NCI-H226 (cell line): ENCODE measurements around the gene UBE2Q1.
"Not testable (repeated sequence)": the region's sequence is repeated elsewhere in the genome, so short reads cannot be mapped to it uniquely, and the experiment has no call there.

Source experiments
- DNase-seq: peaks from one replicate; pipeline ENCODE4 v3.0.0-alpha.2; 2015

UBE2Q1 gene

GRCh38 chr1:154549202-154549770, 9.2 kb downstream of the UBE2Q1 start:
- DNase-seq, result no peak

GRCh38 chr1:154548028-154548427, 10.4 kb downstream of the UBE2Q1 start:
- DNase-seq, result no peak

GRCh38 chr1:154547105-154547732, 11.2 kb downstream of the UBE2Q1 start:
- no peak for DNase-seq

- DNase-seq, result peak; percentile 53
These were observed 12.0 kb downstream of the UBE2Q1 start for GRCh38 chr1:154546264-154547063.

GRCh38 chr1:154541231-154541630, 17.2 kb downstream of the UBE2Q1 start:
- no peak for DNase-seq

- DNase-seq, result no peak
These were observed 18.7 kb downstream of the UBE2Q1 start for GRCh38 chr1:154539486-154540483.

GRCh38 chr1:154536570-154536969, 21.9 kb downstream of the UBE2Q1 start:
- no peak for DNase-seq

- DNase-seq, result peak; percentile 24
These were observed 24.3 kb downstream of the UBE2Q1 start for GRCh38 chr1:154533952-154534844.

GRCh38 chr1:154531950-154532349, 26.5 kb downstream of the UBE2Q1 start:
- DNase-seq, result not testable (repeated sequence)

- no peak for DNase-seq
These were observed 29.2 kb downstream of the UBE2Q1 start for GRCh38 chr1:154529308-154529707.

GRCh38 chr1:154527192-154527591, 31.3 kb downstream of the UBE2Q1 start:
- no peak for DNase-seq

- DNase-seq, result no peak
These were observed 33.6 kb downstream of the UBE2Q1 start for GRCh38 chr1:154524881-154525280.

GRCh38 chr1:154521695-154522094, 36.8 kb downstream of the UBE2Q1 start:
- DNase-seq, result no peak

GRCh38 chr1:154520333-154520732, 38.1 kb downstream of the UBE2Q1 start:
- DNase-seq, result peak; percentile 40

GRCh38 chr1:154519591-154519991, 38.9 kb downstream of the UBE2Q1 start:
- peak; percentile 51 for DNase-seq

- DNase-seq, result no peak
These were observed 40.8 kb downstream of the UBE2Q1 start for GRCh38 chr1:154517661-154518060.

- no peak for DNase-seq
These were observed 44.4 kb downstream of the UBE2Q1 start for GRCh38 chr1:154514066-154514553.

GRCh38 chr1:154512760-154513159, 45.7 kb downstream of the UBE2Q1 start:
- no peak for DNase-seq

- DNase-seq, result no peak
These were observed 54.6 kb downstream of the UBE2Q1 start for GRCh38 chr1:154503898-154504297.

- no peak for DNase-seq
These were observed 55.7 kb downstream of the UBE2Q1 start for GRCh38 chr1:154502744-154503115.

GRCh38 chr1:154502066-154502743, 56.3 kb downstream of the UBE2Q1 start, which contains the start of the genes SHE and TDRD10:
Gene SHE (minus strand): TSS chr1:154502412. CDS start chr1:154502026, 386 bp downstream.
Gene TDRD10 (plus strand): TSS chr1:154502219. CDS start chr1:154506904, 4,685 bp downstream.
- DNase-seq, result no peak
